GM12801 (cell line): ENCODE data around the gene MSANTD2.

Experiments used
- TF ChIP-seq, protein P1 (sequence below): IDR thresholded peaks from one replicate; pipeline ENCODE4 v1.5.1; 2011; ENCODE audit warnings: control low read depth; ENCODE audit not compliant: insufficient read length; ENCODE audit errors: extremely low read depth

Gene MSANTD2

GRCh38 chr11:124791626-124792341 lies 8.4 kb downstream of the MSANTD2 start:
- TF ChIP-seq, protein P1, sequence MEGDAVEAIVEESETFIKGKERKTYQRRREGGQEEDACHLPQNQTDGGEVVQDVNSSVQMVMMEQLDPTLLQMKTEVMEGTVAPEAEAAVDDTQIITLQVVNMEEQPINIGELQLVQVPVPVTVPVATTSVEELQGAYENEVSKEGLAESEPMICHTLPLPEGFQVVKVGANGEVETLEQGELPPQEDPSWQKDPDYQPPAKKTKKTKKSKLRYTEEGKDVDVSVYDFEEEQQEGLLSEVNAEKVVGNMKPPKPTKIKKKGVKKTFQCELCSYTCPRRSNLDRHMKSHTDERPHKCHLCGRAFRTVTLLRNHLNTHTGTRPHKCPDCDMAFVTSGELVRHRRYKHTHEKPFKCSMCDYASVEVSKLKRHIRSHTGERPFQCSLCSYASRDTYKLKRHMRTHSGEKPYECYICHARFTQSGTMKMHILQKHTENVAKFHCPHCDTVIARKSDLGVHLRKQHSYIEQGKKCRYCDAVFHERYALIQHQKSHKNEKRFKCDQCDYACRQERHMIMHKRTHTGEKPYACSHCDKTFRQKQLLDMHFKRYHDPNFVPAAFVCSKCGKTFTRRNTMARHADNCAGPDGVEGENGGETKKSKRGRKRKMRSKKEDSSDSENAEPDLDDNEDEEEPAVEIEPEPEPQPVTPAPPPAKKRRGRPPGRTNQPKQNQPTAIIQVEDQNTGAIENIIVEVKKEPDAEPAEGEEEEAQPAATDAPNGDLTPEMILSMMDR: no peak

- TF ChIP-seq, protein P1: no peak
Observed at GRCh38 chr11:124788521-124788920, 11.7 kb downstream of the MSANTD2 start.

- TF ChIP-seq, protein P1: no peak
Observed at GRCh38 chr11:124784051-124784450, 16.2 kb downstream of the MSANTD2 start.

DNA sequence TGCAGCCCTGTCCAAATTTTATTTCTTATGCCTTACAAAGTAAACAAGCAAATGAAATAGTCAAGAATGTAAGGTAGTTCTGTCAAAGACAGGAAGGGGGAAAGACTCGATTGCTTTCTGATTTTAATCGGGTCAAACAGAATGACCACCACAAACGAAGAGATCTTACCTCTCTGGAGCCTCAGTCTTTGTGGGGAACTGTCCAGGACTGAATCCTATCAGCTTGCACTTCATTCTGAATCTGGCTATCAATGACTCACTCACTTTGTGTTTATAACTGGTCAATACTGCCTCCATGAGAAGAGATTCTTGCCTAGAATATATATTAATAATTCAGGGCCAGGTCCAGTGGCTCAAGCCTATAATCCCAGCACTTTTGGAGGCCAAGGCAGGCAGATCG lies 17.2 kb downstream of the MSANTD2 start:
- TF ChIP-seq, protein P1: no peak

- TF ChIP-seq, protein P1: no peak
Observed at GRCh38 chr11:124779568-124779967, 20.6 kb downstream of the MSANTD2 start.

GRCh38 chr11:124778281-124778680 lies 21.9 kb downstream of the MSANTD2 start:
- TF ChIP-seq, protein P1: no peak

GRCh38 chr11:124776865-124777645 lies 23.2 kb downstream of the MSANTD2 start:
- TF ChIP-seq, protein P1: no peak
